ENCODE results near the gene RBM39.
"Not testable (repeated sequence)": the region's sequence is repeated elsewhere in the genome, so short reads cannot be mapped to it uniquely, and the experiment has no call there.

The RBM39 gene

DNA sequence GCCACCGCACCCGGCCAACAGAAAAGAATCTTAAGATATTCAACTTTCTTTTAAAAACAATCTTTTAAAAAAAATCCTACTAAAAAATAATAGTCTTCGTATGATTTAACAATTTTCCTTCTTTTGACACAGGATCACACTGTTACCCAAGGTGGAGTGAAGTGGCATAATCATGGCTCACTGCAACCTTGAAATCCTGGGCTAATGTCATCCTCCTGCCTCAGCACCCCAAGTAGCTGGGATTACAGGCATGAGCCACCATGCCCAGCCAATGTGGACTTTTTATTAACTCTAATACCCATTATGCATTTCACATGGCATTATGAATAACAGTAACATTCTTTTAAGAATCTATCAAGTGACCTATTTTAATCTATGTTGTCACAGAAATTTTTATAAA is 20.8 kb downstream of the RBM39 start:
- Histone ChIP-seq H3K27me3 (ENCODE audit: control insufficient read depth, insufficient read depth, low read length) (no peaks in the 10 kb centered on the region), H3K36me3 (ENCODE audit: control insufficient read depth, low read depth, low read length) (peaks cover 97% of the 10 kb centered on the region), H3K9ac (ENCODE audit: low read length) (no peak overlapping the region), H3K4me1 (ENCODE audit: control insufficient read depth, low read depth, low read length) (no peaks in the 10 kb centered on the region), H3K9me3 (ENCODE audit: control insufficient read depth, low read depth, low read length) (no peaks in the 10 kb centered on the region), H3K27ac (ENCODE audit: low read length) (no peak overlapping the region), H3K4me3 (ENCODE audit: low read length) (no peak overlapping the region)

DNA sequence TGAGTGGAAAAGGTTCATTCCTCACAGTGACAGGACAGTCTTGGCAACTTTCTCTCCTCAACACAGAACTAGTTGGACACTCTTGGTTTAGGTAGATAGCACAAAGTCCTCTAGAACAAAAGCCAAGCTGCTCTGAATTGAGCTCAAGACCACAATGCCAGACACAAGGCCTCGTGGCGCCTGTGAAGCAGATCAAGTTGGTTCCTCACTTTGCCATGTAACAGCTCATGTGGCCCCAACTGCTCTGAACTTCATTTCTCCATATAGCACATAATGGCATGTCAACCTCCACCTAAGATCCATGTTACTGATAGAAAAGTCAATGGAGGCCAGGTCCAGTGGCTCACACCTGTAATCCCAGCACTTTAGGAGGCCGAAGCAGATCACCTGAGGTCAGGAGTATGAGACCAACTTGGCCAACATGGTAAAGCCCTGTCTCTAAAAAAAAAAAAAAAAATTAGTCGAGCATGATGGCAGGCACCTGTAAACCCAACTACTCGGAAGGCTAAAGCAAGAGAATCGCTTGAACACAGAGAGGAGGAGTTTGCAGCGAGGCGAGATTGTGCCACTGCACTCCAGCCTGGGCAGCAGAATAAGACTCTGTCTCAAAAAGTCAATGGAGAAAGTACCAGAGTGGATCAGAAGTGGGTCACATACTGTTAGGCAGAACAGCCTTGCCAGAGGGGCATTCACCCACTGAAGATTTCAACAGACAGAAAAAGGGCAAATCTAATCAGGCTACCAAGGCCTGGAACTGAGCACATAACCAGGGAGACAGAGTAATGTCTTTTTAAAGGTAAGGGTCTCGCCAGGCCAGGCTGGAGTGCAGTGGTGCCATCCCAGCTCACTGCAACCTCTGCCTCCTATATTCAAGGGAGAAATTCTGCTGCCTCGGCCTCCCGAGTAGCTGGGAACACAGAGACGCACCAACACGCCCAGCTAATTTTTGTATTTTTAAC is 21.6 kb downstream of the RBM39 start:
- Histone ChIP-seq H3K4me3 (ENCODE audit: low read length) (no peak overlapping the region), H3K27me3 (ENCODE audit: control insufficient read depth, insufficient read depth, low read length) (no peaks in the 10 kb centered on the region), H3K4me1 (ENCODE audit: control insufficient read depth, low read depth, low read length) (no peaks in the 10 kb centered on the region), H3K9ac (ENCODE audit: low read length) (no peak overlapping the region), H3K36me3 (ENCODE audit: control insufficient read depth, low read depth, low read length) (peaks cover 97% of the 10 kb centered on the region), H3K27ac (ENCODE audit: low read length) (no peak overlapping the region), H3K9me3 (ENCODE audit: control insufficient read depth, low read depth, low read length) (no peaks in the 10 kb centered on the region)

DNA sequence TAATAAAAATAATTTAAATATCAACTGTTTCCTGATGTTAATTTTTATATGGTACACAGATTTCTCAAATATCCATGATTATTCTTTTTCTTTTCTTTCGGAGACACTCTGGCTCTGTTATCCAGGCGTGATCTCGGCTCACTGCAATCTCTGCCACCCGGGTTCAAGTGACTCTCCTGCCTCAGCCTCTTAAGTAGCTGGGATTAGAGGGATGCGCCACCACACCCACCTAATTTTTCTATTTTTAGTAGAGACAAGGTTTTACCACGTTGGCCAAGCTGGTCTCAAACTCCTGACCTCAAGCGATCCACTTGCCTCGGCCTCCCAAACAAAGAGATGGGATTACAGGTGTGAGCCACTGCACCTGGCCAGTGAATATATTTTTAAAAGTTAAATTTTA is 22.3 kb downstream of the RBM39 start:
- H3K4me1 ChIP-seq (ENCODE audit: control insufficient read depth, low read depth, low read length) = no peaks in the 10 kb centered on the region
- no peak overlapping the region for H3K9ac ChIP-seq (ENCODE audit: low read length)
- H3K4me3 ChIP-seq (ENCODE audit: low read length) = no peak overlapping the region
- H3K27ac ChIP-seq (ENCODE audit: low read length) = no peak overlapping the region
- no peaks in the 10 kb centered on the region for H3K9me3 ChIP-seq (ENCODE audit: control insufficient read depth, low read depth, low read length)
- no peaks in the 10 kb centered on the region for H3K27me3 ChIP-seq (ENCODE audit: control insufficient read depth, insufficient read depth, low read length)
- peaks cover 97% of the 10 kb centered on the region for H3K36me3 ChIP-seq (ENCODE audit: control insufficient read depth, low read depth, low read length)

DNA sequence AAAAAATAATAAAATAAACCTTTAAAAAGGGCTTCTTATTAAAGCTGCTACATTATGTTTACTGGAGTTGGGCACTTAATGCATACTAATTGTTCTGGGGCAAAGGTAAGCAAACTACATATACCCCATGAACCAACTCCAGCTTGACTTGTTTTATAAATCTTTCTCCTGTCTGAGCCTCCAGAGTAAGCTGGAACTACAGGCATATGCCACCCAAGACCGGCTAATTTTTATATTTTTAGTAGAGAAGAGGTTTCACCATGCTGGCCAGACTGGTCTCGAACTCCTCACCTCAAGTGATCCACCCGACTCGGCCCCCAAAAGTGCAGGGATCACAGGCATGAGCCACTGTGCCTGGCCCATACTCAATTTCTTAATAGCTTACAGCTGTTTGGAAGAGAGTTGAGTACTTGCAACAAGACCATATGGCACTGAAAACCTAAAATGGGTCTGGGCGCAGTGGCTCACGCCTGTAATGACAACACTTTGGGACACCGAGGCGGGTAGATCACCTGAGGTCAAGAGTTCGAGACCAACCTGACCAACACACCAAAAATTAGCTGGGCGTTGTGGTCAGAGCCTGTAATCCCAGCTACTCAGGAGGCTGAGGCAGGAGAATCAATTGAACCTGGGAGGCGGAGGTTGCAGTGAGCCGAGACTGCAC is 23.0 kb downstream of the RBM39 start:
- Histone ChIP-seq H3K9ac (ENCODE audit: low read length) (no peak overlapping the region), H3K4me3 (ENCODE audit: low read length) (no peak overlapping the region), H3K9me3 (ENCODE audit: control insufficient read depth, low read depth, low read length) (no peaks in the 10 kb centered on the region), H3K27ac (ENCODE audit: low read length) (no peak overlapping the region), H3K4me1 (ENCODE audit: control insufficient read depth, low read depth, low read length) (no peaks in the 10 kb centered on the region), H3K27me3 (ENCODE audit: control insufficient read depth, insufficient read depth, low read length) (no peaks in the 10 kb centered on the region), H3K36me3 (ENCODE audit: control insufficient read depth, low read depth, low read length) (peaks cover 97% of the 10 kb centered on the region)

DNA sequence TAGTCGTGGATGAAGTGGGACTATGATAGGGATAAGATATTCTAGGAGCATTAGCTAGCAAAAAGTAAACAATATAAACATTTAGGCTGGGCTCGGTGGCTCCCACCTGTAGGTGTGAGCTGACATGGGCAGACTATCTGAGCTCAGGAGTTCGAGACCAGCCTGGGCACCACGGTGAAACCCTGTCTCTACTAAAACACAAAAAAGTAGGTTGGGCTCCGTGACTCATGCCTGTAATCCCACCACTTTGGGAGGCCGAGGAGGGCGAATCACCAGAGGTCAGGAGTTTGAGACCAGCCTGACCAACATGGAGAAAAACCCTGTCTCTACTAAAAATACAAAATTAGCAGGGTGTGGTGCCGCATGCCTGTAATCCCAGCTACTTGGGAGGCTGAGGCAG is 23.7 kb downstream of the RBM39 start:
- H3K4me3 ChIP-seq (ENCODE audit: low read length); H3K27ac ChIP-seq (ENCODE audit: low read length); H3K4me1 ChIP-seq (ENCODE audit: control insufficient read depth, low read depth, low read length); H3K9me3 ChIP-seq (ENCODE audit: control insufficient read depth, low read depth, low read length); H3K9ac ChIP-seq (ENCODE audit: low read length); H3K27me3 ChIP-seq (ENCODE audit: control insufficient read depth, insufficient read depth, low read length): not testable (repeated sequence)
- H3K36me3 ChIP-seq (ENCODE audit: control insufficient read depth, low read depth, low read length) = peaks cover 97% of the 10 kb centered on the region

DNA sequence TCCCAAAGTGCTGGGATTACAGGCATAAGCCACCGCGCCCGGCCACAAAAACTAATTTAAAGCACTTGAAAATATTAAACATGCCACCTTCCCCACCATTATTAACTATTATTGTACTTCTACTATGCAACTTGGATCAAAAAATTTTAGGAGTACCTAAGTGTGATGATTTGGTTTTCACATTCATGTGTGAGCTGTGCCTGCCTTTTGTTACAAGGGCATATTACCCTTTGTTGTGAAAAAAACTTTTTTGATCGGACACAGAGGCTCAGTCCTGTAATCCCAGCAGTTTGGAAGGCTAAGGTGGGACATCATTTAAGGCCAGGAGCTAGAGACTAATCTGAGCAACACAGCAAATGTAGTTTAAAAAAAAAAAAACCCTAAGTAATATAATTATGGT is 25.7 kb downstream of the RBM39 start:
- H3K4me1 ChIP-seq (ENCODE audit: control insufficient read depth, low read depth, low read length) = no peaks in the 10 kb centered on the region
- H3K4me3 ChIP-seq (ENCODE audit: low read length) = no peak overlapping the region
- H3K36me3 ChIP-seq (ENCODE audit: control insufficient read depth, low read depth, low read length) = peaks cover 99% of the 10 kb centered on the region
- H3K27me3 ChIP-seq (ENCODE audit: control insufficient read depth, insufficient read depth, low read length) = no peaks in the 10 kb centered on the region
- no peak overlapping the region for H3K27ac ChIP-seq (ENCODE audit: low read length)
- H3K9me3 ChIP-seq (ENCODE audit: control insufficient read depth, low read depth, low read length) = no peaks in the 10 kb centered on the region
- H3K9ac ChIP-seq (ENCODE audit: low read length) = no peak overlapping the region

DNA sequence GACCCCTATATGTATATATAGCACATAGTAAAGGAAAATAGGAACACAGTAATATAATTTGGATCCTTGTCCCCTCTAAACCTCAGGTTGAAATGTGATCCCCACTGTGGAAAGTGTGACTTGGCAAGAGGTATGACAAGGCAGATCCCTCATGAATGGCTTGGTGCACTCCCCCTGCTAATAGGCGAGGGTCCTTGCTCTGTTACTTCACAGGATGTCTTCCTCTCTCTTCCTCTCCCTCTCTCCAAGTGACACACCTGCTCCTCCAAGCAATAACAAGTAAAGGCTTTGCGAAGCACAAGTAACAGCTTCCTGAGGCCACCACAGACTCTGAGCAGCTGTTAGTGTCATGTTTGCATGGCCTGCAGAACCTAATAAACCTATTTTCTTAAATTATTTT is 26.4 kb downstream of the RBM39 start:
- Histone ChIP-seq H3K9me3 (ENCODE audit: control insufficient read depth, low read depth, low read length) (no peaks in the 10 kb centered on the region), H3K4me1 (ENCODE audit: control insufficient read depth, low read depth, low read length) (no peaks in the 10 kb centered on the region), H3K4me3 (ENCODE audit: low read length) (no peak overlapping the region), H3K27ac (ENCODE audit: low read length) (no peak overlapping the region), H3K9ac (ENCODE audit: low read length) (no peak overlapping the region), H3K27me3 (ENCODE audit: control insufficient read depth, insufficient read depth, low read length) (no peaks in the 10 kb centered on the region), H3K36me3 (ENCODE audit: control insufficient read depth, low read depth, low read length) (peaks cover 99% of the 10 kb centered on the region)

DNA sequence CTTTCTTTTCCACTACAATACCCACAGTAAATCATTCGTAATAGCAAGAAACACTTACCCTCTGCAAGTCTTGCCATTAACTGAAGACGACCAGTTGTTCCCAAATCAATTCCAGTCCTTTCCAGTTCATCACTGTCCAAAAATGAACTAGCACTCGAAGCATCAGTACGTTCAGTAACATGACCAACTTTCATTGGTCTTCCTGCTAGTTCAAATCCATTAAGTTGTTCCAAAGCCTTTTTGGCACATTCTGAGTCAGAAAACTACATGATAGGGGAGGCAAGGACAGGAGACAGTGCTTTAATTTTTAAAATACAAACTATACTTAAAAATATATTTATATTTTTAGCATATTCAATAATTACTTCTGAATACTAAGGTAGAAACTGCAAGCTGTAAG is 27.9 kb downstream of the RBM39 start:
- no peaks in the 10 kb centered on the region for H3K4me1 ChIP-seq (ENCODE audit: control insufficient read depth, low read depth, low read length)
- H3K27me3 ChIP-seq (ENCODE audit: control insufficient read depth, insufficient read depth, low read length) = no peaks in the 10 kb centered on the region
- no peaks in the 10 kb centered on the region for H3K9me3 ChIP-seq (ENCODE audit: control insufficient read depth, low read depth, low read length)
- no peak overlapping the region for H3K27ac ChIP-seq (ENCODE audit: low read length)
- no peak overlapping the region for H3K4me3 ChIP-seq (ENCODE audit: low read length)
- H3K9ac ChIP-seq (ENCODE audit: low read length) = no peak overlapping the region
- H3K36me3 ChIP-seq (ENCODE audit: control insufficient read depth, low read depth, low read length) = peaks cover 99% of the 10 kb centered on the region

DNA sequence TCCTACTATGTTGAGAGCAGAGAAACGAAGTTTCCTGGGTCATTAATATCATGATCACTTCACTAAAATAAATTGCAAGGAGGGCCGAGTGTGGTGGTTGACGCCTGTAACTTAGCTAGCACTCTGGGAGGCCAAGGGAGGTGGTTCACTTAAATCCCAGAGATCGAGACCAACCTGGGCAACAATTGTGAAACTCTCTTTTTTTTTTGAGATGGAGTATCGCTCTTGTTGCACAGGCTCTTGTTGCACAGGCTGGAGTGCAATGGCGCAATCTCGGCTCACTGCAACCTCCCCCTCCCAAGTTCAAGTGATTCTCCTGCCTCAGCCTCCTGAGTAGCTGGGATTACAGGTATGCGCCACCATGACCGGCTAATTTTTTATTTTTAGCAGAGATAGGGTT is 28.9 kb downstream of the RBM39 start:
- H3K36me3 ChIP-seq (ENCODE audit: control insufficient read depth, low read depth, low read length) = peaks cover 99% of the 10 kb centered on the region
- not testable (repeated sequence) for H3K27ac ChIP-seq (ENCODE audit: low read length)

DNA sequence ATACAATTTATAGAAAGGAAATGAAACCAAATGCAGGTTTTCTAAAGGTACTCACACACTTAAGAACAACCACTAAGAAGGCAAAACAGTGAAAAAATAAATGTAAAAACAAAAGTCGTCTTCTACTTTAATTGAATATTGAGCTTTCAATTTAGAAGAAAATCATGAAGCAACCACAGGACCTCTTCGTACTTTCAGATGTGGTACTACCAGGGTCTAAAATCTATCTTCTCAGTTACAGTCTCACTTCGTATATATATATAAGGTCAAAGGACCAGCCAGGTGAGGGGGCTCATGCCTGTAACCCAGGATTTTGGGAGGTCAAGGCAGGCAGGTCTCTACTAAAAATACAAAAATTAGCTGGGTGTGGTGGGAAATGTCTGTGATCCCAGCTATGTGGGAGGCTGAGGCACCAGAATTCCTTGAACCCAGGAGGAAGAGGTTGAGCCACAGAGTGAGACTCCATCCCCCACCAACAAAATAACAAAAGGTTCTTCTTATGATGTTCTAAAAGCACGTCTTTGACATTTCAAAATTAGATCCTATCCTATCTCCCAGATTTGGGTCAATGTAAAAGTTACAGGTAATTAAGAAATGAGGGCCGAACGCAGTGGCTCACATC is 30.4 kb downstream of the RBM39 start:
- Histone ChIP-seq H3K36me3 (ENCODE audit: control insufficient read depth, low read depth, low read length) (peaks cover 99% of the 10 kb centered on the region), H3K9me3 (ENCODE audit: control insufficient read depth, low read depth, low read length) (no peaks in the 10 kb centered on the region), H3K27ac (ENCODE audit: low read length) (no peak overlapping the region), H3K4me1 (ENCODE audit: control insufficient read depth, low read depth, low read length) (no peaks in the 10 kb centered on the region), H3K27me3 (ENCODE audit: control insufficient read depth, insufficient read depth, low read length) (no peaks in the 10 kb centered on the region), H3K9ac (ENCODE audit: low read length) (no peak overlapping the region), H3K4me3 (ENCODE audit: low read length) (no peak overlapping the region)

More for the DNA sequence above, 28.9 kb downstream of the RBM39 start:
- not testable (repeated sequence) for H3K9me3 ChIP-seq (ENCODE audit: control insufficient read depth, low read depth, low read length); H3K4me3 ChIP-seq (ENCODE audit: low read length); H3K4me1 ChIP-seq (ENCODE audit: control insufficient read depth, low read depth, low read length); H3K27me3 ChIP-seq (ENCODE audit: control insufficient read depth, insufficient read depth, low read length); H3K9ac ChIP-seq (ENCODE audit: low read length)

DNA sequence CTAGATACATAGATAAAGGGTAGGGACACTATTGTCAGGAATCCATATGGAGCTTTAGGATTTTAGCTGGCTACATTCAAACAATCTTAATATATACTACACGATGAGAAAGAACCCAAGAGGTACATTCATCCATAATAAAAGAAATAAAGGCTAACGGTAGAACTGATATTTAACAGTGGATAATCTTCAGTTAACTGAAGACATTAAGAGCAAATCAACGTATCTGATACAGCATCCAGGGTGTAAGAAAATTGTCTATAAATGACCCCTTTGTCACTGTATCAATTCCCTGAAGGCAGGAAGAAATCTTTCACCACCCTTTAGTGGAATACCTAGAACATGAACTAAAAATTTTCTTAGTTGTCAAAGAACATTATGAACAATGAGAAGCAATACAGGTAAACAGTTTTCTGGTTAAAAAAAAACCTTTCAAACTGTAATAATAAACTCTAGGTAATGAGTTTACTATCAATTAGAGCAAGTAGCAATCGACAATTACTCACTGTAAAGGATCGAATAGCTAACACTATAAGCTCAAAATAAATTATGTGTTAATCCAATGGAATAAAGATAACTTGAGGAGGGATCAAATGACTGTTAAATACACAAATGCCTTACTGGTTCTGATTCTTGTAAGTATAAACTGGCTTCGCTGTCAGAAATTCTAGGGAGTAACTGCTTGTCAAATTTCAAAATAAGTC is 31.0 kb downstream of the RBM39 start:
- no peaks in the 10 kb centered on the region for H3K4me1 ChIP-seq (ENCODE audit: control insufficient read depth, low read depth, low read length)
- no peaks in the 10 kb centered on the region for H3K9me3 ChIP-seq (ENCODE audit: control insufficient read depth, low read depth, low read length)
- H3K36me3 ChIP-seq (ENCODE audit: control insufficient read depth, low read depth, low read length) = peaks cover 99% of the 10 kb centered on the region
- no peaks in the 10 kb centered on the region for H3K27me3 ChIP-seq (ENCODE audit: control insufficient read depth, insufficient read depth, low read length)
- H3K27ac ChIP-seq (ENCODE audit: low read length) = no peak overlapping the region
- H3K4me3 ChIP-seq (ENCODE audit: low read length) = no peak overlapping the region
- no peak overlapping the region for H3K9ac ChIP-seq (ENCODE audit: low read length)

Data from iPS-18a (cell line).